Thyroid gland (tissue), 4 donors: Measurements from ENCODE around the gene UGT1A6.

Source experiments
- POLR2A ChIP-seq, 2 donors: fragments of 450-650 bp; IDR thresholded peaks; one replicate each; pipeline ENCODE4 v1.6.1; 2017; ENCODE audit warnings: antibody characterized with exemption in 2 of 2, mild to moderate bottlenecking in 2 of 2, moderate library complexity in 1 of 2
- TF ChIP-seq, protein P1 (sequence below), 6 experiments: fragments of 200-600 bp in 3 of 6; fragments of 450-650 bp in 3 of 6; sonication (generic) in 3 of 6; IDR thresholded peaks; one replicate each; pipeline ENCODE4 v1.5.1; 2016 to 2019; ENCODE audit warnings: antibody characterized with exemption in 6 of 6, mild to moderate bottlenecking in 2 of 6, inconsistent platforms in 1 of 6, moderate library complexity in 1 of 6

DNA sequence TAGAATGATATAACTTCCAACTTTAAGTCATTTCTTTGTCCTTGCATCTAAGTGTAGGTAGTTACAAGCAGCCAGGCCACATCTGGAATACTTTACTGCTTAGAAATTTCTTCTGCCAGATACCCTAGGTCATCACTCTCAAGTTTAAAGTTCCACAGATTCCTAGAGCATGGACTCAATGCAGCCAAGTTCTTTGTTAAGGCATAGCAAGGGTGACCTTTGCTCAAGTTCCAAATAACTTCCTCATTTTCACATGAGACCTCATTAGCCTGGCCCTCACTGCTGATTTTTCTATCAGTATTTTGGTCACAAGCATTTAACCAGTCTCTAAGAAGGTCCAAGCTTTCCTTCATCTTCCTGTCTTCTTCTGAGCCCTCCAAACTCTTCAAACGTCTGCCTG, 28.8 kb upstream of the UGT1A6 start:
- TF ChIP-seq, protein P1, sequence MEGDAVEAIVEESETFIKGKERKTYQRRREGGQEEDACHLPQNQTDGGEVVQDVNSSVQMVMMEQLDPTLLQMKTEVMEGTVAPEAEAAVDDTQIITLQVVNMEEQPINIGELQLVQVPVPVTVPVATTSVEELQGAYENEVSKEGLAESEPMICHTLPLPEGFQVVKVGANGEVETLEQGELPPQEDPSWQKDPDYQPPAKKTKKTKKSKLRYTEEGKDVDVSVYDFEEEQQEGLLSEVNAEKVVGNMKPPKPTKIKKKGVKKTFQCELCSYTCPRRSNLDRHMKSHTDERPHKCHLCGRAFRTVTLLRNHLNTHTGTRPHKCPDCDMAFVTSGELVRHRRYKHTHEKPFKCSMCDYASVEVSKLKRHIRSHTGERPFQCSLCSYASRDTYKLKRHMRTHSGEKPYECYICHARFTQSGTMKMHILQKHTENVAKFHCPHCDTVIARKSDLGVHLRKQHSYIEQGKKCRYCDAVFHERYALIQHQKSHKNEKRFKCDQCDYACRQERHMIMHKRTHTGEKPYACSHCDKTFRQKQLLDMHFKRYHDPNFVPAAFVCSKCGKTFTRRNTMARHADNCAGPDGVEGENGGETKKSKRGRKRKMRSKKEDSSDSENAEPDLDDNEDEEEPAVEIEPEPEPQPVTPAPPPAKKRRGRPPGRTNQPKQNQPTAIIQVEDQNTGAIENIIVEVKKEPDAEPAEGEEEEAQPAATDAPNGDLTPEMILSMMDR (IDR thresholded peaks at IDR 0.05) = no peak
- TF ChIP-seq POLR2A (IDR thresholded peaks at IDR 0.05) = no peak
